DOHH2 (cell line): ENCODE results near the gene DOK6.

Experiments used
- H3F3A ChIP-seq: fragments of 200-600 bp; sonication (generic), shearing (Covaris generic); 2 replicates; pipeline ENCODE4 v1.6.0; 2016; ENCODE audit warnings: antibody characterized with exemption, mild to moderate bottlenecking; ENCODE audit not compliant: control insufficient read depth, insufficient read depth
- H3K27ac ChIP-seq: fragments of 200-600 bp; sonication (generic); 2 replicates; pipeline ENCODE4 v1.5.1; 2014; ENCODE audit warnings: low read depth, mild to moderate bottlenecking, low read length, moderate library complexity
- H3K27me3 ChIP-seq: fragments of 200-600 bp; sonication (generic); 2 replicates; pipeline ENCODE4 v1.6.1; 2014; ENCODE audit warnings: mild to moderate bottlenecking, low read length, mixed read lengths; ENCODE audit not compliant: control insufficient read depth
- H3K36me3 ChIP-seq: fragments of 200-600 bp; sonication (generic); 2 replicates; pipeline ENCODE4 v1.6.1; 2014; ENCODE audit warnings: mild to moderate bottlenecking, low read length, moderate library complexity, mixed read lengths; ENCODE audit not compliant: control insufficient read depth
- H3K4me1 ChIP-seq: fragments of 200-600 bp; sonication (generic); 2 replicates; pipeline ENCODE4 v1.6.1; 2014; ENCODE audit warnings: mild to moderate bottlenecking, low read length, mixed read lengths; ENCODE audit not compliant: control insufficient read depth
- H3K4me2 ChIP-seq: fragments of 200-600 bp; sonication (generic); 2 replicates; pipeline ENCODE4 v1.6.0; 2014; ENCODE audit warnings: mild to moderate bottlenecking, low read length, moderate library complexity
- H3K4me3 ChIP-seq: fragments of 200-600 bp; sonication (generic); 2 replicates; pipeline ENCODE4 v1.5.1; 2014; ENCODE audit warnings: mild to moderate bottlenecking, low read length, mixed read lengths
- H3K79me2 ChIP-seq: fragments of 200-600 bp; sonication (generic); 2 replicates; pipeline ENCODE4 v1.6.1; 2014; ENCODE audit warnings: mild to moderate bottlenecking, low read length, mixed read lengths; ENCODE audit not compliant: control insufficient read depth
- H3K9me2 ChIP-seq: fragments of 200-600 bp; sonication (generic); replicated peaks from 2 replicates; pipeline ENCODE4 v1.6.1; 2014; ENCODE audit warnings: mild to moderate bottlenecking, low read length, mixed read lengths; ENCODE audit not compliant: control insufficient read depth
- H3K9me3 ChIP-seq: fragments of 200-600 bp; sonication (generic); 2 replicates; pipeline ENCODE4 v1.6.1; 2014; ENCODE audit warnings: antibody characterized with exemption, low read length, mixed read lengths; ENCODE audit not compliant: control insufficient read depth, insufficient read depth
- H4K20me1 ChIP-seq: fragments of 200-600 bp; sonication (generic); 2 replicates; pipeline ENCODE4 v1.6.0; 2014; ENCODE audit warnings: low read depth, mild to moderate bottlenecking, antibody characterized with exemption, low read length, moderate library complexity; ENCODE audit not compliant: control insufficient read depth, insufficient read depth
- CTCF ChIP-seq: fragments of 200-600 bp; sonication (generic); IDR thresholded peaks from one replicate; pipeline ENCODE4 v1.5.1; 2014; ENCODE audit warnings: antibody characterized with exemption, mild to moderate bottlenecking, low read depth, low read length; ENCODE audit not compliant: poor library complexity, severe bottlenecking
- EZH2phosphoT487 ChIP-seq: fragments of 200-600 bp; sonication (generic); IDR thresholded peaks from 2 replicates; pipeline ENCODE4 v1.6.1; 2017; ENCODE audit warnings: borderline replicate concordance, mild to moderate bottlenecking, antibody characterized with exemption, low read length, moderate library complexity, mixed read lengths

DOK6 gene

GRCh38 chr18:69484699-69485396 is 84.2 kb downstream of the DOK6 start:
- H3K4me1 ChIP-seq = no peaks in the 10 kb centered on the region
- no peaks in the 10 kb centered on the region for H3K9me2 ChIP-seq
- H3F3A ChIP-seq = no peaks in the 10 kb centered on the region
- no peak overlapping the region for H3K27ac ChIP-seq
- H3K27me3 ChIP-seq = no peaks in the 10 kb centered on the region
- no peaks in the 10 kb centered on the region for H3K36me3 ChIP-seq
- H3K9me3 ChIP-seq = no peaks in the 10 kb centered on the region
- TF ChIP-seq EZH2phosphoT487 (no peak), CTCF (no peak)
- H3K4me3 ChIP-seq = no peak overlapping the region
- no peaks in the 10 kb centered on the region for H4K20me1 ChIP-seq
- no peaks in the 10 kb centered on the region for H3K79me2 ChIP-seq
- no peak overlapping the region for H3K4me2 ChIP-seq

GRCh38 chr18:69487488-69488394 is 87.1 kb downstream of the DOK6 start:
- no peaks in the 10 kb centered on the region for H3K9me3 ChIP-seq
- no peak overlapping the region for H3K4me2 ChIP-seq
- H3K27ac ChIP-seq = no peak overlapping the region
- H3K9me2 ChIP-seq = no peaks in the 10 kb centered on the region
- no peak for TF ChIP-seq EZH2phosphoT487
- TF ChIP-seq CTCF = no peak
- H3K79me2 ChIP-seq = no peaks in the 10 kb centered on the region
- H3K4me1 ChIP-seq = no peaks in the 10 kb centered on the region
- H3F3A ChIP-seq = no peaks in the 10 kb centered on the region
- no peak overlapping the region for H3K4me3 ChIP-seq
- H3K27me3 ChIP-seq = no peaks in the 10 kb centered on the region
- no peaks in the 10 kb centered on the region for H3K36me3 ChIP-seq
- H4K20me1 ChIP-seq = no peaks in the 10 kb centered on the region

- no peaks in the 10 kb centered on the region for H3K36me3 ChIP-seq
- H3F3A ChIP-seq = no peaks in the 10 kb centered on the region
- no peaks in the 10 kb centered on the region for H3K79me2 ChIP-seq
- TF ChIP-seq CTCF (no peak), EZH2phosphoT487 (no peak)
- H3K27ac ChIP-seq = no peak overlapping the region
- H3K9me2 ChIP-seq = no peaks in the 10 kb centered on the region
- H3K4me2 ChIP-seq = no peak overlapping the region
- no peak overlapping the region for H3K4me3 ChIP-seq
- H3K9me3 ChIP-seq = no peaks in the 10 kb centered on the region
- no peaks in the 10 kb centered on the region for H4K20me1 ChIP-seq
- no peaks in the 10 kb centered on the region for H3K27me3 ChIP-seq
- H3K4me1 ChIP-seq = no peaks in the 10 kb centered on the region
Observed at GRCh38 chr18:69490072-69490471, 89.4 kb downstream of the DOK6 start.
